ENCODE results near the gene AK1. TPM values are rescaled to one million over a fixed set of nuclear protein-coding genes. Genes with fewer than 3 reads are reported as not detected.

AK1 gene, protein sequence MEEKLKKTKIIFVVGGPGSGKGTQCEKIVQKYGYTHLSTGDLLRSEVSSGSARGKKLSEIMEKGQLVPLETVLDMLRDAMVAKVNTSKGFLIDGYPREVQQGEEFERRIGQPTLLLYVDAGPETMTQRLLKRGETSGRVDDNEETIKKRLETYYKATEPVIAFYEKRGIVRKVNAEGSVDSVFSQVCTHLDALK
- 79.2 TPM for total RNA-seq

DNA sequence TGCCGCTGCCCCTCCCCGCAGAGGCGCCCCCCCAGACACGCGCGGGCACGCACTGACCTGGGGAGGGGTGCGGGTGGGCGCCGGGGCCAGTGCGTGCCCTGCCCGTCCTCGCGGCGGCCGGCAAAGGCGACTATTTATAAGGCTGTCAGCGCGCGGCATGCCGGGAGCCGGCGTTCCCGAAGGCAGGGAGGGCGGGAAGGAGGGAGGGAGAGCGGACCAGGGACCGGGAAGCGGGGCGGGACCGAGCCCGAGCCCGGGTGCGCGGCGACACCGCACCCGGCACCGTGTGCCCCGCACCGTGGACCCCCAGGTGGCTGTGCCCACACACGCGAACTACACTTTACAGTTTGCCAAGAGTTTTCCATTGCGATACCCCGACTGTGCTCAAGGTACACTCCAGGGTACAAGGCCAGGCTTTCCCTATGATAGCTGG is at the start of gene AK1:
AK1 (minus strand) TSS at position 110 of the 433 bp plus-strand sequence. CDS start 3,058 bp downstream, outside the sequence.

DNA sequence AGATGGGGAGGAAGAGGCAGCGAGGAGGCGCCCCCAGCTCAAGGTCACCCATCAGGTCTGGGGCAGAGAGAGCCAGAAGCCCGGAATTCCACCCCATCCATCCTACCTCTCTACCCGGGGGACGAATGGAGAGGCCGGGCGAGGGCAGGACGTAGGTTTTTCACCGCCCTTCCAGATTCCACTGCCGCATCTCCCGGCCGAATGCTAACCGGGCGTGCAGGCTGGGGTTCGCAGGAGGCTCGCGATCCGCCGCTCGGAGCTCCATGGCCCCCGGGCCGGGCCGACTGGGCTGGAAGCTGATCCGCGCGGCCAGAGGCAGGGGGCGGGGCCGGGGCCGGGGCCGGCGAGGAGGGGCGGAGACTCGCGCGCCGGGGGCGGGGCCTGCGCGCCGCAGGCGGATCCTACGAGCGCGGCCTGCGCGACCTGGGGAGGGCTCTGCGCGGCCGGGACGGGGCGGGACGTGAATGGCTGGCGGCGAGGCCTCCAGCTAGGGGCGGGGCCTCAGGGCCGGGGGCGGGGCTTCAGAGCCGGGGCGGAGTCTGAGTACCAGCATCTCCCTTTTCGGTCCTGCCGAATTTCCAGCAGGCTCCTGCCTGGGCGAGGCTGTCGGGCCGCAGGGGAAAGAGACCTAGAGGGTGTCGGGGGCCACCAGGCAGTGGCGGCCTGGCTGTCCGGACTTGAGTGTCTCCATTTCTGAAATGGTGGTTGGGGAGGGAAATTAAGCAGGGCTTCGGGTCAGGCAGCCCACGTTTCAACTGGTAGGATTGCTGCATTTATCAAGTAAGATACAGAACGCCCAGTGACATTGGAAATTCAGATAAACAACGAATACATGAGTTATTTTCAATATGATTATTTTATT is 39.5 kb upstream of the AK1 start, which contains the start of gene ST6GALNAC4:
ST6GALNAC4 (minus strand) TSS at position 322 of the 862 bp plus-strand sequence. CDS start 622 bp downstream, outside the sequence.

DNA sequence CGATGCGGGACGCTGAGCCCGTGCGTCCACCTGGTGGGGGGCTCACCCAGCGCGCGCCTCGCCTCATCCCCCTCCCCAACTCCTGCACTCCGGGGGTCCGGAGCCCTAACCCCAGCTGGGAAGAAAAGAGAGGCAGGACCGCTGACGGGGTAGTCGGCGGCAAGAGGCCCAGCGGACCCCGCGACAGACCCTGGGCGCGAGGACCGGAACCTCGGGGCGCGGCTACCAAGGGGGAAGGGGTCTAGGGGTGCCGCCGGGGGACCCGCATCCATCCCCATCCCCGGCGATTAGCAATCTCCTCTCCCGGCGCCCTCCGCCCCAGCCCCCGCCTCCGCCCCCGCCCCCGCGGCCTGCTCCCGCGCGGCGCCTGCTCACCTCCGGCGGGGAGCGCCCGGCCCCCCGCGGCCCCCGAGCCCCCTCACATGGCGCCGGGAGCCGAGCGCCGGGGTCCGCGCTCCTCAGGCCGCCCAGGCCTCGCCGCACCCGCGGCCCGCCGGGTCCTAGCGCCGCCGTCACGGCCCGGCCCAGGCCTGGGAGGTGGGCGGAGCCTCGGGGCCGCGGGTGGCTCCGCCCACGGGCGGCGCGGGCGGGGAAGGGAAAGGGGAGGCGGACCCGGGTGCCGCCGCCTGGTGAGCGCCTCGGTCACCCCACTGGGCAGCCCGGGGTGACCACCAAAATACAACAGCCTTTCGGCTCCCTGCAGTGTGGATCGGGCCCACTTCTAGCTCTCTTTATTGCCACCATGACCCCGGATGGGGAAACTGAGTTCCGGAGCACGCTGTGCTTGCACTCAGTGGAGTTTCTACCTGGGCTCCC is 21.9 kb upstream of the AK1 start, which contains the start of gene ST6GALNAC6:
ST6GALNAC6 (minus strand) TSS at position 476 of the 816 bp plus-strand sequence. CDS start 1,622 bp downstream, outside the sequence.

DNA sequence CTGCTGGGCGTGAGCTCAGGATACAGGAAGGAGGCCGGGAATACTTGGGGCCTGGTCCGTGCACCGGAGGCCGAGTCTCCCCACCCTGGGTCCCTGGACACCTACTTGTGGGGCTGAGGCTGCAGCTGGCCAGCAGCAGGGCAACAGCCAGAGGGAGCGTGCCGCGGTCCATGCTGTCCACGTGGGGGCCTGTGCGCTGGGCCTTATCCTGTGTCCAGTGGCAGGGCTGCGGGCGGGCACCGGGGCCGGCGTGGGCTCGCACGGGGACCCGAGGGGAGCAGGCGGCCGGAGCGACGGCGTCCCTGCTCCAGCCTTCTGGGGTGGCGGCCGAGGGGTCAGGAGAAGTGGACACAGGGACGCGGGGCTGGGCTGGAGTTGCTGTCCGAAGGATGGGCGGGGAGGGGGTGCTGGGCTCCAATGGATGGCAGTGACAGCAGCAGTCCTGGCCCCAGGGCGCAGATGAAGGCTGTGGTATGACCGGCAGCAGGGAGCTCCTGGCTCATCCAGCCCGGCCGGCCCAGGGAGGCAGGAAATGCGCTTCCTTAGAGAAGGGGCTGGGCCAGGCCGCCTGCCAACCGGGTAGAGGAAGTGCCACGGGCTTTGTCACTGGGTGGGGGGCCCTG is 23.2 kb downstream of the AK1 start, which contains the start of gene ENG:
ENG (minus strand) TSS at position 475 of the 623 bp plus-strand sequence; CDS start at position 172, 303 bp downstream.

Small RNA genes within 50 kb of the gene (small RNA-seq; reads per million reads assigned to genes)
- gene MIR4672 (ENCODE audit: low replicate concordance) (not detected), gene RF00019 (ENCODE audit: low replicate concordance) (not detected), gene RNA5SP296 (ENCODE audit: low replicate concordance) (not detected)

Other genes with a start within 250 kb of the AK1 start
- 1.5 TPM for gene CFAP157, start 170.7 kb downstream of the AK1 start, total RNA-seq
- gene PTRH1, start 162.0 kb downstream of the AK1 start, total RNA-seq = 16.2 TPM
- gene TTC16, start 161.6 kb downstream of the AK1 start, total RNA-seq = 0.18 TPM
- gene TOR2A, start 142.4 kb downstream of the AK1 start, total RNA-seq = 16.5 TPM
- gene SH2D3C, start 99.0 kb downstream of the AK1 start, total RNA-seq = 22.4 TPM
- gene CDK9, start 91.6 kb downstream of the AK1 start, total RNA-seq = 50.9 TPM
- 58.9 TPM for gene FPGS, start 74.8 kb downstream of the AK1 start, total RNA-seq
- gene ENG, start 23.0 kb downstream of the AK1 start, total RNA-seq = 76.0 TPM
- 31.2 TPM for gene ST6GALNAC6, start 21.9 kb upstream of the AK1 start, total RNA-seq
- 28.8 TPM for gene ST6GALNAC4, start 39.4 kb upstream of the AK1 start, total RNA-seq
- gene PIP5KL1, start 53.1 kb upstream of the AK1 start, total RNA-seq = 2.3 TPM
- gene DPM2, start 60.2 kb upstream of the AK1 start, total RNA-seq = 15.9 TPM
- gene EEIG1, start 103.3 kb upstream of the AK1 start, total RNA-seq = 14.0 TPM
- gene NAIF1, start 189.6 kb upstream of the AK1 start, total RNA-seq = 13.6 TPM
- gene SLC25A25, start 190.6 kb upstream of the AK1 start, total RNA-seq = 32.7 TPM

Data from metanephros (tissue), 2 donors.